GM23248 (cell line): ENCODE data around the gene ZFAND6. TPM values are rescaled to one million over a fixed set of nuclear protein-coding genes. Genes with fewer than 3 reads are reported as not detected.
A peak's percentile ranks its signal among the peaks of the same experiment; 100 is the strongest.
"Not testable (repeated sequence)": the region's sequence is repeated elsewhere in the genome, so short reads cannot be mapped to it uniquely, and the experiment has no call there.

ENCODE experiments used
- DNase-seq: peaks from one replicate; pipeline ENCODE4 v3.0.0-alpha.2; 2015
- H2AFZ ChIP-seq: fragments of 200-600 bp; sonication (generic); 2 replicates; pipeline ENCODE4 v1.6.1; 2016; ENCODE audit warnings: antibody characterized with exemption
- H3F3A ChIP-seq: fragments of 200-600 bp; sonication (generic); 2 replicates; pipeline ENCODE4 v1.6.1; 2016; ENCODE audit warnings: mild to moderate bottlenecking, antibody characterized with exemption, mixed run types; ENCODE audit not compliant: insufficient read depth
- H3K27ac ChIP-seq: fragments of 200-600 bp; sonication (generic); 2 replicates; pipeline ENCODE4 v1.5.1; 2016; ENCODE audit warnings: mild to moderate bottlenecking
- H3K27me3 ChIP-seq: fragments of 200-600 bp; sonication (generic); replicated peaks from 2 replicates; pipeline ENCODE4 v1.6.1; 2016; ENCODE audit warnings: mild to moderate bottlenecking; ENCODE audit not compliant: insufficient read depth
- H3K36me3 ChIP-seq: fragments of 200-600 bp; sonication (generic); 2 replicates; pipeline ENCODE4 v1.6.1; 2016; ENCODE audit warnings: low read depth, mild to moderate bottlenecking
- H3K4me1 ChIP-seq: fragments of 200-600 bp; sonication (generic); 2 replicates; pipeline ENCODE4 v1.6.1; 2016; ENCODE audit warnings: mild to moderate bottlenecking; ENCODE audit not compliant: insufficient read depth
- H3K4me2 ChIP-seq: fragments of 200-600 bp; sonication (generic); one replicate; pipeline ENCODE4 v1.6.1; 2016; ENCODE audit warnings: mild to moderate bottlenecking; ENCODE audit not compliant: unreplicated experiment
- H3K4me3 ChIP-seq: fragments of 200-600 bp; sonication (generic); 2 replicates; pipeline ENCODE4 v1.5.1; 2016; ENCODE audit warnings: mild to moderate bottlenecking
- H3K79me2 ChIP-seq: fragments of 200-600 bp; sonication (generic); 2 replicates; pipeline ENCODE4 v1.6.1; 2016; ENCODE audit warnings: mild to moderate bottlenecking; ENCODE audit not compliant: insufficient read depth
- H3K9ac ChIP-seq: fragments of 200-600 bp; sonication (generic); 2 replicates; pipeline ENCODE4 v1.6.1; 2016; ENCODE audit warnings: mild to moderate bottlenecking
- H3K9me2 ChIP-seq: fragments of 200-600 bp; sonication (generic); 2 replicates; pipeline ENCODE4 v1.6.1; 2016; ENCODE audit warnings: mixed run types, mild to moderate bottlenecking, moderate library complexity; ENCODE audit not compliant: insufficient read depth
- H3K9me3 ChIP-seq: fragments of 200-600 bp; sonication (generic); one replicate; pipeline ENCODE4 v1.6.1; 2017; ENCODE audit warnings: low read depth
- H4K20me1 ChIP-seq: fragments of 200-600 bp; sonication (generic); 2 replicates; pipeline ENCODE4 v1.6.0; 2016; ENCODE audit not compliant: insufficient read depth
- EZH2 ChIP-seq: fragments of 200-600 bp; sonication (generic); IDR thresholded peaks from 2 replicates; pipeline ENCODE4 v1.6.1; 2018; ENCODE audit warnings: antibody characterized with exemption, mild to moderate bottlenecking; ENCODE audit not compliant: insufficient read depth, poor library complexity, severe bottlenecking
- EZH2phosphoT487 ChIP-seq: fragments of 200-600 bp; sonication (generic); IDR thresholded peaks from 2 replicates; pipeline ENCODE4 v1.6.1; 2018; ENCODE audit warnings: antibody characterized with exemption, moderate library complexity, mild to moderate bottlenecking, low read depth; ENCODE audit not compliant: insufficient read depth
- WGBS, 2 experiments: methylation state at CpG; one replicate each; pipeline ENCODE4 v1.1.6; 2015 to 2017; ENCODE audit warnings: low lambda C conversion rate in 2 of 2, low coverage in 1 of 2; ENCODE audit errors: missing lambda C conversion rate in 2 of 2; 5-methylcytosine and 5-hydroxymethylcytosine counted together
- in situ Hi-C: fragments of 300-500 bp; cut with MboI; formaldehyde crosslinking; loops from 2 replicates; pipeline ENCODE4 v1.15.0; 2020
- polyA plus RNA-seq: library from polyadenylated mRNA; unstranded; fragments of >200 nt; fragmentation: Nextera tagmentation; extraction: Ambion mirVana; gene quantifications from 2 replicates; pipeline ENCODE4 v1.2.1, GENCODE V29; 2016
- total RNA-seq: library from RNA; depleted of rRNA; stranded (reverse); fragments of >200 nt; shearing (Covaris generic); gene quantifications from 2 replicates; pipeline ENCODE4 v1.2.3, GENCODE V29; 2014

The ZFAND6 gene
- total and polyA plus RNA-seq, 2 experiments from 2014 or later, result 101 to 104 TPM

GRCh38 chr15:80123034-80123433 is 63.6 kb downstream of the ZFAND6 start:
- Histone ChIP-seq H3F3A (no peaks in the 10 kb centered on the region), H3K4me2 (no peak overlapping the region), H3K4me1 (no peaks in the 10 kb centered on the region; the same call in 1 of the 2 replicates), H3K4me3 (no peak overlapping the region), H3K27ac (no peak overlapping the region), H3K27me3 (no peaks in the 10 kb centered on the region), H3K9ac (no peak overlapping the region), H3K79me2 (peaks cover 64% of the 10 kb centered on the region), H4K20me1 (no peaks in the 10 kb centered on the region), H3K9me2 (no peaks in the 10 kb centered on the region), H3K9me3 (no peaks in the 10 kb centered on the region), H3K36me3 (peaks cover 42% of the 10 kb centered on the region; the same call in 1 of the 2 replicates), H2AFZ (no peak overlapping the region)
- 98 to 99% methylated on average over 6 of the region's 6 CpGs for WGBS, 2 experiments
- TF ChIP-seq EZH2, result no peak
- TF ChIP-seq EZH2phosphoT487, result no peak
- DNase-seq, result no peak
- in situ Hi-C loops, result no loop called here

- in situ Hi-C loops, H3K9ac ChIP-seq, H3K4me1 ChIP-seq, H3F3A ChIP-seq, DNase-seq, H3K9me2 ChIP-seq, H3K27ac ChIP-seq, H3K27me3 ChIP-seq, H4K20me1 ChIP-seq, H3K4me2 ChIP-seq, H2AFZ ChIP-seq, H3K4me3 ChIP-seq, H3K9me3 ChIP-seq: not testable (repeated sequence)
- H3K79me2 ChIP-seq, result peaks cover 21% of the 10 kb centered on the region
- WGBS, 2 experiments, result 98 to 99% methylated on average over 6 of the region's 6 CpGs
- peaks cover 35% of the 10 kb centered on the region; the same call in 1 of the 2 replicates for H3K36me3 ChIP-seq
These were observed 67.8 kb downstream of the ZFAND6 start for GRCh38 chr15:80127253-80127652.

GRCh38 chr15:80127911-80128310 is 68.4 kb downstream of the ZFAND6 start:
- Histone ChIP-seq H3K9me3 (no peaks in the 10 kb centered on the region), H2AFZ (no peak overlapping the region), H3K27me3 (no peaks in the 10 kb centered on the region), H3K27ac (no peak overlapping the region), H3K36me3 (peaks cover 32% of the 10 kb centered on the region; the same call in 1 of the 2 replicates), H3K9me2 (no peaks in the 10 kb centered on the region), H3K4me1 (no peaks in the 10 kb centered on the region), H3K79me2 (peaks cover 15% of the 10 kb centered on the region), H4K20me1 (no peaks in the 10 kb centered on the region), H3K4me3 (no peak overlapping the region), H3K9ac (no peak overlapping the region), H3K4me2 (no peak overlapping the region), H3F3A (no peaks in the 10 kb centered on the region)
- peak; percentile 30 for DNase-seq
- in situ Hi-C loops, result no loop called here
- TF ChIP-seq EZH2phosphoT487 (no peak), EZH2 (no peak)
- 56 to 68% methylated on average over 2 of the region's 2 CpGs for WGBS, 2 experiments

GRCh38 chr15:80132382-80132781 is 72.9 kb downstream of the ZFAND6 start:
- Histone ChIP-seq H3K9me3 (no peaks in the 10 kb centered on the region), H3K9ac (no peak overlapping the region), H4K20me1 (no peaks in the 10 kb centered on the region), H3K4me3 (no peak overlapping the region), H3K27ac (no peak overlapping the region), H2AFZ (no peak overlapping the region), H3K79me2 (no peaks in the 10 kb centered on the region), H3K4me1 (no peaks in the 10 kb centered on the region), H3K36me3 (peaks cover 19% of the 10 kb centered on the region; the same call in 1 of the 2 replicates), H3K9me2 (no peaks in the 10 kb centered on the region), H3F3A (no peaks in the 10 kb centered on the region), H3K27me3 (no peaks in the 10 kb centered on the region), H3K4me2 (no peak overlapping the region)
- in situ Hi-C loops, result no loop called here
- TF ChIP-seq EZH2, result no peak
- TF ChIP-seq EZH2phosphoT487, result no peak
- no peak for DNase-seq
- 93 to 97% methylated on average over 3 of the region's 3 CpGs for WGBS, 2 experiments

- no peaks in the 10 kb centered on the region for H3K79me2 ChIP-seq
- no peaks in the 10 kb centered on the region for H4K20me1 ChIP-seq
- H3K9ac ChIP-seq, result no peak overlapping the region
- H3K27me3 ChIP-seq, result no peaks in the 10 kb centered on the region
- H3K27ac ChIP-seq, result no peak overlapping the region
- no peaks in the 10 kb centered on the region for H3K9me3 ChIP-seq
- no peak overlapping the region for H2AFZ ChIP-seq
- no peak for DNase-seq
- 84 to 92% methylated on average over 3 of the region's 3 CpGs for WGBS, 2 experiments
- H3K36me3 ChIP-seq, result peaks cover 23% of the 10 kb centered on the region; the same call in 1 of the 2 replicates
- no peaks in the 10 kb centered on the region for H3K4me1 ChIP-seq
- in situ Hi-C loops, result no loop called here
- H3K9me2 ChIP-seq, result no peaks in the 10 kb centered on the region
- no peak overlapping the region for H3K4me3 ChIP-seq
- no peak for TF ChIP-seq EZH2
- no peaks in the 10 kb centered on the region for H3F3A ChIP-seq
- no peak overlapping the region for H3K4me2 ChIP-seq
These were observed 77.4 kb downstream of the ZFAND6 start for GRCh38 chr15:80136854-80137253.
